Epidermal melanocyte (primary cell): ENCODE measurements around the gene CDC14C.
"Not testable (repeated sequence)": the region's sequence is repeated elsewhere in the genome, so short reads cannot be mapped to it uniquely, and the experiment has no call there.

Experiments used
- DNase-seq: peaks from one replicate; pipeline ENCODE4 v3.0.0; 2011; ENCODE audit warnings: low spot score; ENCODE audit not compliant: insufficient read length

Gene CDC14C

DNA sequence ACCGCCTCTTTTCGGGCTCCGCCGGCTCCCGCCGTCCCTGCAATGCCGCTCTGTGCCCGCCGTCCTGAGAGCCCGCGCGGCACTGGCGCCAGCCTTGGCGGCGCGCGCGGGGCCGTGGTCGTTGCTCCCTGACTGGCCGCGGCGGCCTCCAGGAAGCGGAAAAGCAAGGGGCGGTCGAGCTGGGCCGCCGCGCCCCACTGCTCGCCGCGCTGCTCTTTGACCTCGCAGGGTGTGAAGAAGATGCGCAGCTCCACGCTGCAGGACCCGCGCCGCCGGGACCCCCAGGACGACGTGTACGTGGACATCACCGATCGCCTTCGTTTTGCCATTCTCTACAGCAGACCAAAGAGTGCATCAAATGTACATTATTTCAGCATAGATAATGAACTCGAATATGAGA, at the start of gene CDC14C:
TSS of gene CDC14C (plus strand) at position 115 of the 400 bp plus-strand sequence. CDS start at position 241, 126 bp downstream.
- no peak for DNase-seq

DNA sequence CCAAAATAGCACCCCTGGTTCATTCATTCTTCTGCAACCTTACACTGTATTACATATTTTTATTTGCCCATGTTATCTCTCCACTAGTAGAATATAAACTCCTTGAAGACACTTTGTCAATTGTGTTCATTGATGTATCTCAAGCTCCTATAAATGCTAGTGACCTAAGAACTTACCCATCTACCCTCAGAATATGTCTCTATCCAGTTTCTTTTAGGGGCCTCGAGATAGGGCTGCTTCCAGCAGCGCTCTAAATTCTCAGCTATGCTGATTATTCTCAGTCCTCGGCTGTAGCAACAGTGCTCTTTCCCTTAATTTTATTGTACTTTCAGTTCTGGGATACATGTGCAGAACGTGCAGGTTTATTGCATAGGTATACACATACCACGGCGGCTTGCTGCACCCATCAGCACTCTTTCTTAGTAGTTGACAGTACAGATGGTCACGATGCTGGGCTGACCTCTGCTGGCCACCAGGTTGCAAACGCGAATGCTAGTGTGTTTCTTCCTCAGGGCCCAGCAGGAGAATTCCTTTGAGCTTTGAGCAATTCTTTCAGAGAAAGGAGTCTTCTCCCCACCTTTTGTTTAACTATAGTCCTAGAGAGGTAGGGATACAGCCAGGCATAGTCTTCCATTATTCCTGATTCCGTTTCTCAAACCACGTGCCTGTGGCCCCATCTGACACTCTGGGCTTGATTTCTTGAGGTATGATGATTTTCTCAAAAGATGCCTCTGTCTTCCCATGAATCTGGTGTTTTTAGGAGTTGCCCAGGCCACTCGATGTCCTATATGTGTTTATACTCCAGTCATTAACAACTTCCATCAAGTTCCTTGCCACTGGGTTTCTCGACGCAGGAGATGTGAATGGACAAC, 49.1 kb upstream of the CDC14C start:
- no peak for DNase-seq

DNA sequence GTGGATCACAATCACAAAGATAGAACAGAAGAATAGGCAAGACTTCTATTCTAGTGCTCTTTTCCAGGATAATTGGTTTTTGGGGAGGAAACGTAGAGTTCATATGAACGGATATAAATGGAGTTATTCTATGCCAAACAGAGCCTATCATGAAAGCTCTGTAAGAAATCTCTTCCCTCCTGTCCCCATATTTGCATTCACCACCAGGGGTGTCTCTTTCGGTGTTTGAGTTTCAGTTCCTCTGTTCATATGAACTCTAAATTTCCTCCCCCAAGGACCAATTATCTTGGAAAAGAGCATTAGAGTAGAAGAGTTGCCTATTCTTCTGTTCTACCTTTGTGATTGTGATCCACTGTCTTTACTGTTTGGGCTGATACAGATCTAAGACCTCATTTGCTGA, 48.3 kb upstream of the CDC14C start:
- no peak for DNase-seq

DNA sequence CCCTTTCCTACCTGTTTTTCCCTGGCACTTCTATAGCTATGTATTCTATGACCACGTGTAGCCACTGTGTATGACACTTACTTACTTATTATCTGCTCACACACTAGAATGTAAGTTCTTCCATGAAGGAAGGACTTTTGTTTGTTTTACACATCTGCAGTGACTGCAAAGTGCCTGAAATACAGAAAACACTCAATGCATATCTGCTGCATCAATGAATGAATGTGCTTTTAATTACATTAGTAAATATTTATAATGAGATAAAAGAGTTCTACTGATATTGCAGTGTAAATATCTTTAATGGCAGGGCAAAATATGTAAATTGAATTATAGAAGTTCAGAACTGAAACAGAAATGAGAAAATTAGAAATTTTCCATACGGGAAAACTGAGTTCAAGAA, 43.5 kb upstream of the CDC14C start:
- no peak for DNase-seq

DNA sequence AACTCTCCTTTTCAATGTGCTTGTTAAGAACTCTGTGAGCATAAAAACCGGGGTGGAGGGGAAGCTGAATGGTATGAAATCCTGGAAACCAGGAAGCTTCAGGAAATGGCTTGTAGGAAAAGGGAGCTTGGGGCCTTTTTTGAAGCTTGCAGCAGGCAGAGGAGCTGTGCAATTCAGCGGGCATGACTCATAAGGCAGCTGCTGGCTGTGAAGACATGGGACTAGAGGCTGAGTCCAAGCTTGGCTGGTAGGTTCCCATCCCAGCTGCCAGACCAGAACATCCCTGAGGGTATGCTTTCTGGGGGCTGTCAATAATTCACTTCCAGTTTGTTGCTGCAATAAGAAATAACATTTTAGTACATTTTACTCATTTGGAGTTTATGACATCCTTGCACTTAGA, 36.8 kb upstream of the CDC14C start:
- no peak for DNase-seq

DNA sequence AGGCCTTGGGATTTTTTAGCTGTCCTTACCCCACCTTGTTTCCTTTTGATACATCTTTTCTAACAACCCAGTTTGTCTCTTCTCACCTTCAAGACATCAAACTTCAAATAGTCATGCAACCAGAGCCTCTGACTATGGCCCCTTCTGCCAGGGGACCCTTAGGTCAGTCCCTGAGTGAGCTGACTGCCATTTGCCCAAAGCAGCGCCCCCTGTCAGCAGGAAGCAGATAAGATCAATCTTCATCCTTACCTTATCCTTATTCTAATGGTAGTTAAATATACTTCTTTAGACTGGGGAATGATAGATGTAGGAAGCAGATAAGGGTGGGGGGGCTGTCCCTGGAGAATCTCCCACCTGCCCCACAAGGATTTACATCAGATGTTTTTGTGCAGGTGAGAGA, 29.8 kb upstream of the CDC14C start:
- DNase-seq: no peak

DNA sequence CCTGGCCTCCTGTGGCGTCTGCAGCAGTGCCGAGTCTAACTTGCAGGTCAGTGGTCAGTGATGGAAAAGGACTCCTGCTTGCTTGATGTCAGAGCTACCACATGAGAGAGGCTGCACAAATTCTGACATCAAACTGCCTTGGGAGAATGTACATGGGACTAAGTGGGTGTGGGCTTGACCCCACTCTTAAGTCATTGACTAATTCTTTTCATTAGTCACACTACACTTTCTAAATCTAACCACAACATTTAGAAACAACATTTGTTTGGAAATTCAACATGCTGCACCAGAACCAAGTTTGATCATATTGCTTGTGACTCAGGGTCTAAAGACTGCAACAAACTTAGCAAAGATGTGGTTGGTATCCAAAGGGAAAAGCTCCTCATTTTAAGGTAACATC, 24.4 kb upstream of the CDC14C start:
- no peak for DNase-seq

DNA sequence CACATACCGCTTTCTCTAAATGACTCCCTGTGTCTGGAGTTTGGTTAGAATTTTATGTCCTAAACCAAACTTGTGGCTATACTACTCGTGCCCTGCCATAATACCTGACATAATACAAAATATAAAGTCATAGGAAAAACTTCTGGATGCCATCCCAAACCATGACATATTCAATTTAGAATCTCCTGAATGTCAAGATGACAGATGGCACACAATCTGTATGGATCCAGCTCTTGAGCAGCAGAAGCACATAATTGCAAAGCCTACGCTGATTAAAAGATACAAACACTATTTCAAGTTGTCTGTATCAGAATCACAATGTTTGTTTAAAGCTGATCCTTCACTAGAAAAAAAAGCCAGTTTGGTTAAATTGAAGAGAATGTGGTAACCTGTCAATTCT, 22.4 kb upstream of the CDC14C start:
- no peak for DNase-seq

DNA sequence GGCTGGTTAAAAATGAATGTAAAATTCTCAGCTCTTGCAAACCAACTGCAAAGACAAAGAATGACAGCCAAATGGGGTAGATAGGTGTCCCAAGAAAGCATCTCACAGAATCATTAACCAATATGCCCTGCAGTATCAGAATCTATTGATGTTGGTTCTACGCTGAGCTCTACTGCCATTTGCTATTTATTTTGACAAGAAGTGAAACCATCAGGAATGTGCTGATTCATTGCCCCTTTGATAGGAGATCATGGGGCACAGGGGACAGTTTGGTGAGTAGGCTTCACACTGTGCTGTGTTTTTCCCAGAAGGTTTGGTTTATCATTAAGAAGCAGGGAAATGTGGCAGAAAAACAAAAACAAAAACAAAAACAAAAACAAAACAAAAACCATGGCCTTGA, 19.4 kb upstream of the CDC14C start:
- no peak for DNase-seq

DNA sequence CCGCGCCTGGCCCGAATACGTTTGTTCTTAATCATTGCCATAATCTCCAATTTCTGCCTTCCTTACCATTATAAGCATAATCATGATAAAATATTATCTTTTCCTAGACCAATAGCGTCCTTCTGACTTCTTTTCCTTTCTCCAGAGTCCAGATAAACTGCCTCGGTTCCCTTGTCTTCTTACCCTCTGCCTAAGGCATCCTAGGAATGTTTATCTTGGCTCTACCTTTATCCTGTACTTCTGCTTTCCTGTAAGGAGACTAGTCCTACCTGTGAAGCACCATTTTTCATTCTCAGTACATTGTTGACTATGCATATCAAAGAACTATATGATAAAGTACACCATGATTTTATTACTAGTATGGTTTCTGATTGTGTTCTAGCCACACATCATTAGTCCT, 18.7 kb upstream of the CDC14C start:
- not testable (repeated sequence) for DNase-seq

DNA sequence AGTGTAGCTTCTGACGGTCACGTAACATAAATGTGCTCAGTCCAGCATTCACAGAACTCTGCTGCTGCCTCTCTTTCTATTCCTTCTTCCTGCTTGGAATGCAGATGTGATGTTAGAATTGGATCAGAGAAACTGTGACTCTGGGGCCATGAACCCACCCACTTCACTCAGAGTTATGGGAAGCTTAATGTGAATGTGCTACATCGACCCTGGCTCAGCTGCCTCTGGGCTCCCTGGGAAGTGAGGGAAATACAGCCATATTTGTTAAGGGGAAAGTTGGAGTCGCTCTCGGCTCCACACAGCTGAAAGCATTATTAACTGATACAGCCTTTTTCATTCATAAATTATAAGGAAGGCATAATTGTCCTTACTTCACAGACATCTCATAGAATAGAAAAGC, 14.5 kb upstream of the CDC14C start:
- not testable (repeated sequence) for DNase-seq

DNA sequence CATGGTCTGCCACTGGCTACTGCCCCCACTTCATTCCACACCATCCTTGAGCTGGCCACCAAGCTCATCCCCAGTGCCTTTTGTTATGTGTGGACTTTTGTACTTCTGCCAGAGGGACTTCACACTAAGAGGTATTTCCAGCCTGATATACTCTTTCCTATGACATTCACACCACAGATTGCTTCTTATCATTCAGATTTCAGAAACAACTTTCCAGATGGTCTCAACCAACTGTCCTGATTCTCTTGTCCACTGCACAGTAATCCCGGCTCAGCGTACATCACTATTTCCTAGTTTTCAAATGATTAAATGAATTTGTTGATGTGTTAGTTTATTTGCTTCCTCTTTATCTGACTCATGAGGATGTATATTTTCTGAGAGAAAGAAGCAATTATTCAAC, 7.1 kb downstream of the CDC14C start:
- no peak for DNase-seq

DNA sequence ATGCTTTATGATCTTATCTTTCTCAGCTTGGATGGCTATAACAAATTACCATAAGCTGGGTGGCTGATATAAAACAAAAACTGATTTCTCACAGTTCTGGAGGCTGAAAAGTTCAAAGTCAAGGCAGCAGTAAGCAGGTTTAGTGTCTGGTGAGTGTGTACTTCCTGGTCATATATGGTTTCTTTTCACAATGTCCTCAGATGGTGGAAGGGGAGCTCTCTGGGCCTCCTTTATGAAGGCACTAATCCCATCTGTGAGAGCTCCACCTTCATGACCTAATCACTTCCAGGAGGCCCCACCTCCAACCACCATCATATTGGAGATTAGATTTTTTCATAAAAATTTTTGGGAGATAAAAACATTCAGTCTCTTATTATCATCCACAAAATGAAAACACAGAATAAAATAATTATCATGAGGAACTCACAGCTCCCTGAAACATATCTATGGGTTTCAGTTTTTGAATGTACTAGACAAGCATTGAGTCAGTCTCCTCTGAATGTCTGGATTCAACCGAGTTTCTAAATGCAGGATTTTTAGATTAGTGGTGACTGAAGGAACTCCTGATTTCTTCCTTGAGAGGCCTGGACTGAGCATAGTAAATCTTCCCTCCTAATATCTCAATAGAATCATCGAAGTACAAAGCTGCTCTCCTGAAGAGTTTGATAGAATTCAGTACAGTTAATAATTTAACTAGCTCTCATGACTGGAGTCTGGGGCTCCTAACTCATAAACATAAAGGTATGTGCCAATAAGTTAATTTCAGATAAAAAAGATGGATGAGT, 8.0 kb downstream of the CDC14C start:
- DNase-seq: no peak

DNA sequence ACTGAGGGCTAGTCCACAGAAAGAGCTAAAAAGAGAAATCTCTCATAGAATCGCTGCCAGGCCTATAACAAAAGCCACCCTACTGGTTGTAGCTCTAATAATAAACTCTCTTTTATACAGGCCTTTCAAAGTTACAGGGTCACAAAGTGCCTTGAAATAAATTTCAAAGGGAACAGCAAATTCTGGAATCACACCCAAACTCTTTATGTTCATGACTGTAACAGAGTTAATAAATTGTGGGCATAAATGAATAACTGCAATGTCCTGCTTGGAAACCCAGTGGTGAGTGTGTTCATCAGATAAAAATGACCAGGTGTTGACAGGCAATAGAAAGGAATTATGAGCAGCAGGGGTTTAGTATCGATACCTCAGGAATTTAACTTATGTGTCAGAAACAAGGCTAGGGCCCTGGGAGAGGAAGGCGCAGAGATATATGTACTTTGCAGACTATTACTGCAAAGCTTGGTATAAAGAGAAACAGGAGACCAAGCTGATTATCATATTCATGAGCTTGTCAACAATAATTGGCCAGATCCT, 9.3 kb downstream of the CDC14C start:
- no peak for DNase-seq

DNA sequence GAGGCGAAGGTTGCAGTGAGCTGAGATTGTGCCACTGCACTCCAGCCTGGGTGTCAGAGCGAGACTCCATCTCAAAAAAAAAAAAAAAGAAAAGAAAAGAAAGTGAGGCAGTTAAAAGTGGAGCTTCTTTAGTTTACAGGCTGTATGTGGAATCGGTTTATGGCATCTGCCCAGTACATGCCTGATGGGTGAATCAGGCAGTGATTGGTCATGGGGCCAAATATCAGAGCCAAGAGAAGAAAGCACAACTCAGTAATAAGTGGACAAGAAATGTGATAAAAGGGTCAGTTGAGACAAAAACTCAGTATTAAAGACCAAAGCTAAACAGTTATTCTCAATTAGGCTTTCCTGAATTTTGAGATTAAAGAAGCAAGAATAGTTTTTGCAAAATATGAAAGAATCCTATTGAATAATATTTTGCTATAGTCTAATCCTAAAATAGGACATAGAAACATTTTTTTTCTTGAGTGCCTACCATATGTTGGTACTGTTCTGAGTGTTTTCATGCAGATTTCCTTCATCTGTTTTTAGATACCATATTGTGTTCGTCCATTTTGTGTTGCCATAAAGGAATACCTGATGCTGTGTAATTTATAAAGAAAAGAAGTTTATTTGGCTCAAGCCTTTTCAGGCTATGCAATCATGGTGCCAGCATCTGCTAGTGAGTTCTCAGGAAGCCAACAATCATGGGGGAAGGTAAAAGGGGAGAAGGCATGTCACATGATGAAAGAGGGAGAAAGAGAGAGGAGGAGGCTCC, 14.4 kb downstream of the CDC14C start:
- peak; percentile 38 for DNase-seq

DNA sequence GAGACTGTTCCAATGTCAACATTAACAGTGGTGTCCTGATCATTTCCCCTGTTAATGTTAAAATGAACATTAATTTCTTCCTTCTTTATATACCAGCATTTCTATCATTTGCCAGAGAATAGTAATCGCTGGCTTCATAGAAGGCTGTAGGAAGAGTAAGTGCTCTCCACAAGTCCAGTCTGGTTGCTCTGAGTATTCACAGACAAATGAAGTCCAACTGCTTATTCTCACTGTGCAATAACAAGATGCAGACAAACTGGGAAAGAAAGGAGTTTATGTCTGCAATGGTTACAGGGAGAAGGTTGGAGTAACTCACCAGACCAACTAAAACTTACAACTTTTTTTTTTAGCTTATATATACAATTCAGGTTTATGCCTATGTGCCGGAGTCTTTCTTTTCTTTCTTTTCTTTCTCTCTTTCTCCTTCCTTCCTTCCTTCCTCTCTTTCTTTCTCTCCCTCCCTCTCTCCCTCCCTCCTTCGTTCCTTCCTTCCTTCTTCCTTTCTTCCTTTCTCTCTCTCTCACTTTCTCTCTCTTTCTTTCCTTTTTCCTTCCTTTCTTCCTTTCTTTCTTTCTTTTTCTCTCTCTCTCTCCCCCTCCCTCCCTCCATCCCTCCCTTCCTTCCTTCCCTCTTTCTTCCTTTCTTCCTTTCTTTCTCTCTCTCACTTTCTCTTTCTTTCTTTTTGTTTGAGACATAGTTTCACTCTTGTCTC, 19.1 kb downstream of the CDC14C start:
- no peak for DNase-seq

DNA sequence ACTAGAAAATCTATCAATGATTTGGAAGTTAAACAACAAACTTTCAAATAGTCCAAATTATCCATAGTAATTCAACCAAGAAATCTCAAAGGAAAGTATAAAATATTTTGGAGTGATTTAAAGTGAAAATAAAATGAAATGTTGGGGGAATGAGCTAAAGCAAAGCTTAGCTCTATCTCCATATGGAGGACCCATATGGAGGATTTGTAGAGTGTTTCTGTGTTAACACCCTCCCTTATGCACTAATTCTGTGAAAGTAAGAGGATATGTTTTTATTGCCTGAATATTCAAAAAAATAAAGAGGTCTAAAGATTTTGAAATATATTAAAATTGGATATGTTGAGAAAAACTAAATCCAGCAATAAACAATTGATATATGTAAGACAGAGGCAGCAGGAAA, 31.6 kb downstream of the CDC14C start:
- no peak for DNase-seq

DNA sequence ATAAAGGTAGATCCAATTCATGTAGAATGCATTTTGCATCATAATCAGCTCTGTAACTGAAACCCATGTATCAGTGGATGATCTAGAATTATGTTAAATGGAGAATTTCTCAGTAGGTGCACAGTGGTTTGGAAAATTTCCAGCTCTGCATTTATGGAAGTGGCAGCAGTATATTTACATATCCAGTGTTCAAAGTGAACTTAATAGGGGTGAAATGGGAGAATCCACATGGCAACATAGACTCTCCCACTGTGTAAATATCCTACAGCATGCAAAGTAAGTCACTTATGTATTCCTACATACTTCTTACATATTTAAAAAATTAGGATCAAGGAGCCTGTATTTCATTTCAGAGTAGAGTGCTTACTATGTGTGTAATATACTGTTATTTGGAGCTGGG, 35.3 kb downstream of the CDC14C start:
- no peak for DNase-seq

DNA sequence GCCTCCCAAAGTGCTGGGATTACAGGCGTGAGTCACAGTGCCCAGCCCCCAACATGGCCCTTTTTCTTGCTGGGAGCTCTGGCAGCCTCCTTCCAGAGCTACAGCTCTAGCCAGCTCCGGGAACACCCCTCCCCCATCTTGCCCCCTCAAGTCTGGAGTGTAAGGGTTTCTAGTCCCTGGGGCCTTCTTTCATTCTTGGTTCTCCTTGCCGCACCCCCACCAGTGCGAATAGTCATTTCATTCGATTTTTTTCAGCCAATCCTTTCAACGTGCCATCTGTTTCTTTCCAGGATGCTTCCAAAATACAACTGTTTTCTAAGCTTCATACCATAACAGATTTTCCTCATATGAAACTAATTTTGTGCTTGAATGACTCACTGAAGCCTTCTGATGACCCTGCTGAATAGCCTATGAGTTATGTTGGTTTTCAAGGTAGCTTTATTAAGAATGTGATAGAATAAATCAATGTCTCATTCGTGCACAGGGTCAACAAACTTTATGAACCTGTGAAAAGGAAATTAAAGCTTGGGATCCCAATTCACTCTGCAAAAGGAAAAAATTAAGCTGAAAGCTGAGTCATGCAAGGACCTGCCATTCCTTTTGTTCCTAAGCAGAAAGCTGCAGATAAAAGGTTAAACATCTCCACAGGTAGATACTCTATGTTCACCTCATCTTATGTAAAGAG, 38.6 kb downstream of the CDC14C start:
- DNase-seq: no peak

DNA sequence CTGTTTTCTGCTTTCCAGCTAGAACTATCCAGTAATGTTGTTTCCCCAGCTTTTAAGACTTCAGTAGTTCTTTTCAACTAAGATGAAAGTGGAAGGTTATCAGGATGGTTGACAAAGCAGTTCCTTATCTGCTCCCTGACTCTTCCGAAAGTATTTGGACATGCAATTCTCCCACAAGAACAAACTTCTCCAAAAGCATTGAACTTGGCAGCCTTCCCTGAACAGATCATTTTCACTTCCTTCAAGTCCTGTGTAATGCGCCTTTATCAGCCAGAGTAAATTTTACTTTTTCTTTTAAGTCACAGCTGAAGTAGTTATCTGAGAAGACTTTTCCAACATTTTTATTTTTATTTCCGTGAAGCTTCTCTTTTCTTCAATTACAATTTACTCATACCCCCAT, 39.7 kb downstream of the CDC14C start:
- no peak for DNase-seq
